GM18505 (cell line): Measurements from ENCODE around the gene TDP1.
"Not testable (repeated sequence)": the region's sequence is repeated elsewhere in the genome, so short reads cannot be mapped to it uniquely, and the experiment has no call there.

ENCODE experiments used
- ATAC-seq: cut with Tn5 transposase; IDR thresholded peaks from one replicate; pipeline ENCODE4 v1.9.1; 2021; ENCODE audit not compliant: unreplicated experiment
- POLR2A ChIP-seq: IDR thresholded peaks from 4 replicates; pipeline ENCODE4 v1.6.1; 2011; ENCODE audit warnings: borderline replicate concordance; ENCODE audit not compliant: insufficient read depth, insufficient read length; ENCODE audit errors: extremely low read depth

TDP1 gene

GRCh38 chr14:90061685-90062126 lies 106.0 kb downstream of the TDP1 start, which contains the start of gene KCNK13:
Gene KCNK13, plus strand, starts transcription at chr14:90061994. Its CDS starts 212 bp downstream, at chr14:90062206.
- no peak for TF ChIP-seq POLR2A
- no peak for ATAC-seq

GRCh38 chr14:90062127-90062794 lies 106.5 kb downstream of the TDP1 start:
- no peak for ATAC-seq
- TF ChIP-seq POLR2A, result no peak

GRCh38 chr14:90062822-90063539 lies 107.3 kb downstream of the TDP1 start:
- no peak for ATAC-seq
- TF ChIP-seq POLR2A, result no peak

- no peak for TF ChIP-seq POLR2A
- ATAC-seq, result no peak
These were observed 116.6 kb downstream of the TDP1 start for GRCh38 chr14:90072350-90072749.

DNA sequence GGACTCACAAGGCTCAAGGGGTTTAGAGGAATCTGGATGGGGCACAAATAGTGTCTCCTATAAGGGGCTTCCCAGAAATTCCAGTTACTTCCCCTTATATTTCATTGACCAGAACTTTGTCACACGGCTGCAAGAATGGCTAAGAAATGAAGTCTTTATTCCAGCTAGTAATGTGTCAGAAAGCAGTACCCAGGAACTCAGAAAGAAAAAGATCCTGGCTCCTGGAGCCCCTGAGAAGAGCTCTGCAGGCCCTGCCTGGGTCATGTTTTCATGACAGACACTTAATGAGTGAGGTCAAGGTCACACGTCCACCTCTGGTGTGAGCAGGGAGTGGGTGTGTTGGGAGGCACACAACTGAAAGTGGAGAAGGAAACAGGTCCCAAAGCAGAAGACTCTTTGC lies 123.8 kb downstream of the TDP1 start:
- ATAC-seq, result no peak
- TF ChIP-seq POLR2A, result no peak

GRCh38 chr14:90087433-90087832 lies 131.7 kb downstream of the TDP1 start:
- TF ChIP-seq POLR2A, result no peak
- no peak for ATAC-seq

DNA sequence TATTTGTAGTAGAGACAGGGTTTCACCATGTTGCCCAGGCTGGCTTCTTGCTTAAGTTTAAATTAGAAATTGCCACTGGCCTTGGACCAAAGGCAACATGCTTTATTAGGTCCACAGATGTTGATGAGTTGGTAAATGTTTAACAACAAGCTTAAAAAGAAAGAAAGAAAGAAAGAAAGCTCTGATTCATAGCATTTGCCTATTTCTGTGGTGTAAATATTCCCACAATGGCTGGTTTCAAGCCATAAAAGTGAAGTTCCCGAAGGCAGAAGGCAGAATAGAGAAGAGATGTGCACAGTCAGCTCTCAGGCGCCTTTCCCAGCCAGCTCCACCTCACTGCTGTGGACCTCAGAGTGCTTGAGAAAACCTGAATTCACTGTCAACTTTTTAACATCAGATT lies 132.4 kb downstream of the TDP1 start:
- ATAC-seq, result no peak
- no peak for TF ChIP-seq POLR2A

DNA sequence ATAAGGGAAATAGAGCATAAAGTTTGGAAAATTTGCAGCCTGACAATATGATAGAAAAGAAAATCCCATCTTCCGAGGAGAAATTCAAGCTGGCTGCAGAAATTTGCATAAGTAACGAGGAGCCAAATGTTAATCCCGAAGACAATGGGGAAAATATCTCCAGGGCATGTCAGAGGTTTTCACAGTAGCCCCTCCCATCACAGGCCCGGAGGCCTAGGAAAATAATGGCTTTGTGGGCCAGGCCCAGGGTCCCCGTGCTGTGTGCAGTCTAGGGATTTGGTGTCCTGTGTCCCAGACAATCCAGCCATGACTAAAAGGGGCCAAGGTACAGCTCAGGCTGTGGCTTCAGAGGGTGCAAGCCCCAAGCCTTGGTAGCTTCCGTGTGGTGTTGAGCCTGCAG lies 133.8 kb downstream of the TDP1 start:
- ATAC-seq, result not testable (repeated sequence)

DNA sequence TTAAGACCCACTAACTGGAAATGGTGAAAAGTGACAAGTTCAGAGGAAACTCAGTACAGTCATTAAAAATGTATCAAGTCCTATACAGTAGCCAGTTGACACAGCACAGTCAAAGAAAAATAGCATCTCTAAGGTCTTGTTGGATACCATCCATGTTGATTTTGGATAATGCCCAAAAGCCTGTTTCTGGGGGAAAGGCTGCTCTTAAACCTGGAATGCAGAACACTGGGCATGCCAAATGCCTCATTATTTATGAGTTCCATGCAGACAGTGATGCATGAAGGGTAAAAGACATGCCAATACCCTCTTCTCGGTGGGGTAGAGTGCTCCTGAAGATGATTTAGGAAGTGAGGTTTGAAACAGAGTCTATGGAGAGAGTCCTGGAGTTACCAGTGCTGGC lies 135.7 kb downstream of the TDP1 start:
- ATAC-seq, result no peak
- no peak for TF ChIP-seq POLR2A

GRCh38 chr14:90093942-90094595 lies 138.3 kb downstream of the TDP1 start:
- no peak for TF ChIP-seq POLR2A

More at GRCh38 chr14:90093942-90094595, 138.3 kb downstream of the TDP1 start:
- no peak for ATAC-seq
